Neural crest cell (in vitro differentiated cells): ENCODE results near the gene TMEM59L. TPM values are rescaled to one million over a fixed set of nuclear protein-coding genes. Genes with fewer than 3 reads are reported as not detected.

Experiments used
- DNase-seq: peaks from one replicate; pipeline ENCODE4 v3.0.0; 2021; ENCODE audit warnings: low read depth, mixed read lengths, low spot score
- H3K27ac Mint-ChIP-seq: one replicate; pipeline ENCODE4 v1.8.0; 2021; ENCODE audit warnings: mild to moderate bottlenecking, mixed read lengths; ENCODE audit not compliant: unreplicated experiment
- H3K27me3 Mint-ChIP-seq: 2 replicates; pipeline ENCODE4 v1.8.0; 2021; ENCODE audit warnings: low read depth, mild to moderate bottlenecking, mixed read lengths
- H3K36me3 Mint-ChIP-seq: 2 replicates; pipeline ENCODE4 v1.8.0; 2021; ENCODE audit warnings: low read depth, mild to moderate bottlenecking, mixed read lengths
- H3K4me1 Mint-ChIP-seq: 2 replicates; pipeline ENCODE4 v1.8.0; 2021; ENCODE audit warnings: mixed read lengths
- H3K4me3 Mint-ChIP-seq: one replicate; pipeline ENCODE4 v1.8.0; 2021; ENCODE audit warnings: mild to moderate bottlenecking, mixed read lengths
- H3K9me3 Mint-ChIP-seq: 2 replicates; pipeline ENCODE4 v1.8.0; 2021; ENCODE audit warnings: mixed read lengths
- total RNA-seq: library from RNA; stranded (reverse); gene quantifications from 2 replicates; pipeline ENCODE4 v1.2.1, GENCODE V29; 2021
- TF ChIP-seq, protein P1 (sequence below): fragments of 200-600 bp; sonication (generic); conservative IDR thresholded peaks from 2 replicates; pipeline ENCODE4 v1.5.0; 2021; ENCODE audit warnings: antibody characterized with exemption, mild to moderate bottlenecking

Gene TMEM59L
- total RNA-seq, 1 donor from 2014 or later = 6.4 TPM

DNA sequence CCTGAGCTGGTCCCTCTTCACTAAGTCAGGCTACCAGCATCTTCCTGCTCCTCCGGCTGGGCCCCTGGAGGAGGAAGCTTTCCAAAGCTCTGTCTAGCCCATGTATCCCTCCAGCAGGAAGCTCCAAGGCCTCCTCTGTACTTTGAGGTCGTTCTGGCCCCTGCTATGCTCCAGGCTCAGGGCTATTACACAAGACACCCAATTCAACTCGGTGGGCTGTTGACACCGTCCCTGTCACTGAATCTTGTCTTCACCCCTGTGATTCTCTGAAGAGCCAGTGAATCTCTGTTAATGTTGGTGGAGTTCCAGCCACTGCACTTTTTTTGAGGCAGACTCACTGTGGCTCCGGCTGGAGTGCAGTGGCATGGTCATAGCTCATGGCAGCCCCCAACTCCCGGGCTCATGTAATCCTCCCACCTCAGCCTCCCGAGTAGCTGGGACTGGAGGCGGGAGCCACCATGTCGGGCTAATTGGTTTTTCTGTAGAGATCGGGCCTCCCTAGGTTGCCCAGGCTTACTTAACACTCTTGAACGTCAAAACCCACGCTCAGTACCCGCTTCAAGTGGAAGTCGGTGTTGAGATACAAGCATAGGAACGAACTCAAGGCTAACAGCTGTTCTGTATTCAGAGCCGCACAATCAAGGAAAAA is 24.6 kb upstream of the TMEM59L start:
- Mint-ChIP-seq H3K4me3 (peak overlapping the region; percentile 83), H3K4me1 (peaks cover 26% of the 10 kb centered on the region)

DNA sequence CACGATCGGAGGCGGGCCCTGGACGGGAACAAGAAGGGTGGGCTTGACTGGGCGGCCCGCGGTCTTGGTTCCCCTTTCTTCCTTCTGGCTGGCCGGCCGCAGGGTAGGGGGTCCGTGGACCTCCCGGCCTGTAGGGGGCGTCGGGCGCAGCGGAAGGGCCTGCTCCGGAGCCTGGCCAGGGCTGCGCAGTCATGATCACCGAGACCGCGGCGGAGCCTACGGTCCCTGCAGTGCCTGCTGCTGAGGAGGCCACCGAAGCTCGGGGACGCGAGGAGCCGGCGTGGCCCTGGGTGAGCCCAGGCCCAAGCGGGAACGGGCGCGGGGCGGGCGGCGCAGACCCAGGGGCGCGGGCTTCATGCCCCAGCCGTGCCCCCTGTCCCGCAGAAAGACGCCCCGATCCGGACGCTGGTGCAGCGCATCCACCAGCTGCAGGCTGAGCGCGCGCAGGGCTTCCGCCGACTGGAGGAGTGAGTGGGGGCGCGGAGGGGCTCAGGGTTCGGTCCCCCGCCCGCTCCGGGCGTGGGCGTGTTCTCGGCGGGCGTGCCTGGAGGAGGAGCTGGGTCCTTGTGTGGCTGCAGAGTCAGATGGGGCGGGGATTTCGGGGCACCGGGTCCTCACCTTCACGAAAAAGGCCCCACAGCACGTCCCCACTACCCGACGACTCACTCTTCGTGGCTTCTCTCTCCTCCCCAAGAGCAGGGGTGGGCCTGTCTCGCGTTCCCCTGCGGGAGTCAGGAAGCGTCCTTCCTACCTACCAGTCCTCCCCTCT is 23.9 kb upstream of the TMEM59L start, which contains the start of gene REX1BD:
TSS of gene REX1BD (plus strand) at position 188 of the 769 bp plus-strand sequence. CDS start at position 192, 4 bp downstream.
- Mint-ChIP-seq H3K36me3 (no peaks in the 10 kb centered on the region), H3K4me1 (peaks cover 30% of the 10 kb centered on the region), H3K27me3 (peaks cover 26% of the 10 kb centered on the region), H3K4me3 (peak within 1 kb of the TSS; percentile 94), H3K27ac (peak within 1 kb of the TSS; percentile 83), H3K9me3 (no peaks in the 10 kb centered on the region)
- peak; percentile 83 for DNase-seq
- TF ChIP-seq, protein P1, sequence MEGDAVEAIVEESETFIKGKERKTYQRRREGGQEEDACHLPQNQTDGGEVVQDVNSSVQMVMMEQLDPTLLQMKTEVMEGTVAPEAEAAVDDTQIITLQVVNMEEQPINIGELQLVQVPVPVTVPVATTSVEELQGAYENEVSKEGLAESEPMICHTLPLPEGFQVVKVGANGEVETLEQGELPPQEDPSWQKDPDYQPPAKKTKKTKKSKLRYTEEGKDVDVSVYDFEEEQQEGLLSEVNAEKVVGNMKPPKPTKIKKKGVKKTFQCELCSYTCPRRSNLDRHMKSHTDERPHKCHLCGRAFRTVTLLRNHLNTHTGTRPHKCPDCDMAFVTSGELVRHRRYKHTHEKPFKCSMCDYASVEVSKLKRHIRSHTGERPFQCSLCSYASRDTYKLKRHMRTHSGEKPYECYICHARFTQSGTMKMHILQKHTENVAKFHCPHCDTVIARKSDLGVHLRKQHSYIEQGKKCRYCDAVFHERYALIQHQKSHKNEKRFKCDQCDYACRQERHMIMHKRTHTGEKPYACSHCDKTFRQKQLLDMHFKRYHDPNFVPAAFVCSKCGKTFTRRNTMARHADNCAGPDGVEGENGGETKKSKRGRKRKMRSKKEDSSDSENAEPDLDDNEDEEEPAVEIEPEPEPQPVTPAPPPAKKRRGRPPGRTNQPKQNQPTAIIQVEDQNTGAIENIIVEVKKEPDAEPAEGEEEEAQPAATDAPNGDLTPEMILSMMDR = peak; percentile 96

More for the DNA sequence above, 24.6 kb upstream of the TMEM59L start:
- H3K9me3 Mint-ChIP-seq = no peaks in the 10 kb centered on the region
- TF ChIP-seq, protein P1 = no peak
- peaks cover 21% of the 10 kb centered on the region for H3K27me3 Mint-ChIP-seq
- no peak overlapping the region for H3K27ac Mint-ChIP-seq
- no peak for DNase-seq
- H3K36me3 Mint-ChIP-seq = no peaks in the 10 kb centered on the region

DNA sequence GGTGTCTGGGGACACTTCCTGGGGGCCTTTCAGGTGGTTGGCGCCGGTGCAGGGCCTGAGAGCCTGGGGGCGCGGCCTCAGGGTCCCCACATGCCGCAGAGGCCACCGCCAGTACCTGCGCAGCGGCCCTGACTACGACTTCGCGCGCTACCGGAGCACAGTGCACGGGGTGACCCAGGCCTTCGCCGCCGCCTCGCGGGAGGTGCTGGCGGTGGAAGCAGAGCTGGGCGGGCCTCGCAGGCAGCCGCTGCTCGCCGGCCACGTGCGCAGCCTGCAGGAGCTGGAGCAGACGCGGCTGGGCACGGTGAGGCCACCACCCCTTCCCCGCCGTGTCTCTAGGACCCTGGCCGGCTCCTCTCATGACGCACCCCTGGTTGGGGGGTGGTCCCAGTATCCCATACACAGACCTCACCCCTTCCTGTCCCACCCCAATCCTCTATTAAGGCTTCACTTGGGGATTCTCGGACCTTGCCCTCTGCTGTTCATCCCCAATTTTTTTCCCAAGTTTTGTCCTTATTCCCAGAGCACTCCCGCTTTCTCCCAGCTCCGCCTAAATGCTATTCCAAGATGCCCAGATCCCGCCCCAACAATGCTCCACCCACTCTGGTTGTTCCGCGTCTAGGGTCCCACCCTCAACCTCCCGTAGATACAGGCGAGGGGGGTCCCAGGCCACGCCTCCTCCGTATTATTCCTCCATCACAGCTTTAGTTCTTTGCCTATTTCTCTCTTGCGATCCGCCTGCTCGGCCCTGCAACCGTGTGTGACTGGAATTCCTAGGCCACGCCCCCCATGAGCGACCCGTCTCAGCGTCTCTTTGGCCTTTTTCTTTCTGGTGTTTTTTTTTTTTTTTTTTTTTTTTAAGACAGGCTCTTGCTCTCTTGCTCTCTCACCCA is 23.0 kb upstream of the TMEM59L start:
- Mint-ChIP-seq H3K4me3 (peak overlapping the region; percentile 94), H3K27me3 (peaks cover 20% of the 10 kb centered on the region), H3K4me1 (peaks cover 32% of the 10 kb centered on the region), H3K9me3 (no peaks in the 10 kb centered on the region), H3K27ac (peak overlapping the region; percentile 83), H3K36me3 (no peaks in the 10 kb centered on the region)
- peak; percentile 62 for DNase-seq
- TF ChIP-seq, protein P1 = peak; percentile 22

DNA sequence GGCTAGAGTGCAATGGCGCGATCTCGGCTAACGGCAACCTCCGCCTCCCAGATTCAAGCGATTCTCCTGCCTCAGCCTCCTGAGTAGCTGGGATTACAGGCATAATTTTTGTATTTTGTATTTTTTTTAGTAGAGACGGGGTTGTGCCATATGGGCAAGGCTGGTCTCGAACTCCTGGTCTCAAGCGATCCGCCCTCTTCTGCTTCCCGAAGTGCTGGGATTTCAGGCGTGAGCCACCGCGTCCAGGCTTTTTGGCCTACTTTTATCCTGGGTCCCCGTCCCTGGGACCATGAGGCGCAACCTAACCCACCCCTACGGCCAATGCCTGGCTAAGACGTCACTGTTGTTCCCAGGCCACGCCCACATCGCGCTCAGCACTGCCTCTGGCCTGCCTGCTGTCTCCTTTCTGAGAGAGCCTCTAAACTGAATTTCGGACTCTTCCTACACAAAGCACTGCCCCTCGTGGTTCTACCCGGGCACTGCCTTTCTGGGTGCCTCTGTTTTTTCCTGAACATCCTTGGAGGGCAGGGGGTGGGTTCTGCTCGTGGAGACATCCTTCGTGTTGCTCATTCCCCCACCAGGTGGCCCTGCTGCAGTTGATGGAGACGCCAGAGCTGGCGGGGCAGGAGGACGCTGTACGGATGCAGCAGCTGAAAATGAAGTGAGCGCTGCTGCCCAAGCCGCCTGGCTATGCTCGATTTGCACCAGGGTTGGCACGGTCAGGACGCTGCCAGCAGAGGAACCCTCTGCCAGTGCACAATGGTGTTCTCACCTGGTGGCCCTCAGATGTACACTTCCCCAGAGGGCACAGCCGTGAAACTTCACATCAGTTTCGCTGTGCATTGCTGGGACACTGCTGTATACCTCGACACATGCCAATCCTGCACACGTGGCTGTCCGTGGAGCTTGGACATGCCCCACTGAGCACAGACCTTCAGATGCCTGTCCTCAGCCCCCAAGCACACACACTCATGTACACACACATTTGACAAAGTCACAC is 22.1 kb upstream of the TMEM59L start:
- no peaks in the 10 kb centered on the region for H3K9me3 Mint-ChIP-seq
- H3K27ac Mint-ChIP-seq = no peak overlapping the region
- DNase-seq = peak; percentile 74
- peak overlapping the region; percentile 94 for H3K4me3 Mint-ChIP-seq
- H3K36me3 Mint-ChIP-seq = no peaks in the 10 kb centered on the region
- H3K27me3 Mint-ChIP-seq = peaks cover 20% of the 10 kb centered on the region
- TF ChIP-seq, protein P1 = peak; percentile 58
- peaks cover 37% of the 10 kb centered on the region for H3K4me1 Mint-ChIP-seq
